Uterus (tissue), 4 donors: ENCODE measurements around the gene STAB1. TPM values are rescaled to one million over a fixed set of nuclear protein-coding genes. Genes with fewer than 3 reads are reported as not detected.

ENCODE experiments used
- DNase-seq, 2 donors: peaks; one replicate each; pipeline ENCODE4 v3.0.0-alpha.2; 2019 to 2020
- H3K27ac ChIP-seq, 2 donors: fragments of 200-600 bp; sonication (generic); 1 replicate in 1 of 2; 2 replicates in 1 of 2; pipeline ENCODE4 v1.5.1; 2016 to 2018
- H3K27me3 ChIP-seq, 2 donors: fragments of 200-600 bp; sonication (generic); one replicate each; pipeline ENCODE4 v1.5.1; 2018 to 2019; ENCODE audit warnings: control low read depth in 1 of 2
- H3K36me3 ChIP-seq, 2 donors: fragments of 200-600 bp; sonication (generic); one replicate each; pipeline ENCODE4 v1.5.1; 2019; ENCODE audit warnings: control low read depth in 1 of 2
- H3K4me1 ChIP-seq, 2 donors: fragments of 200-600 bp; sonication (generic); one replicate each; pipeline ENCODE4 v1.5.1; 2018 to 2019; ENCODE audit warnings: control low read depth in 1 of 2
- H3K4me3 ChIP-seq, 2 donors: fragments of 200-600 bp; sonication (generic); 1 replicate in 1 of 2; 2 replicates in 1 of 2; pipeline ENCODE4 v1.5.1; 2018 to 2019; ENCODE audit warnings: mild to moderate bottlenecking in 1 of 2
- H3K9me3 ChIP-seq, 2 donors: fragments of 200-600 bp; sonication (generic); one replicate each; pipeline ENCODE4 v1.5.1; 2019; ENCODE audit warnings: control low read depth in 1 of 2
- POLR2A ChIP-seq, 2 donors: fragments of 450-650 bp; IDR thresholded peaks; one replicate each; pipeline ENCODE4 v1.6.1; 2016; ENCODE audit warnings: antibody characterized with exemption in 2 of 2, mild to moderate bottlenecking in 1 of 2, moderate library complexity in 1 of 2
- intact Hi-C: fragments of 100-400 bp; cut with DNase I; formaldehyde crosslinking; loops from one replicate; pipeline ENCODE4 v1.15.1; 2023; ENCODE audit warnings: low total_unique reads
- total RNA-seq, 4 donors: library from RNA; depleted of rRNA in 3 of 4; stranded (reverse); fragments of >200 nt in 3 of 4; gene quantifications; one replicate each; pipeline versions ENCODE4 v1.1.0 to v1.2.4, GENCODE V29; 2014 to 2023
- TF ChIP-seq, protein P1 (sequence below), 4 experiments: fragments of 200-600 bp in 2 of 4; fragments of 450-650 bp in 2 of 4; sonication (generic) in 2 of 4; IDR thresholded peaks; one replicate each; pipeline ENCODE4 v1.5.1; 2016 to 2019; ENCODE audit warnings: antibody characterized with exemption in 4 of 4, mild to moderate bottlenecking in 2 of 4, moderate library complexity in 1 of 4
- donor health status: DM: yes; HTN: yes; CAD: no.

The STAB1 gene
- total RNA-seq, 4 donors from 2014 or later, result 55.3 to 216 (median 78.2) TPM

DNA sequence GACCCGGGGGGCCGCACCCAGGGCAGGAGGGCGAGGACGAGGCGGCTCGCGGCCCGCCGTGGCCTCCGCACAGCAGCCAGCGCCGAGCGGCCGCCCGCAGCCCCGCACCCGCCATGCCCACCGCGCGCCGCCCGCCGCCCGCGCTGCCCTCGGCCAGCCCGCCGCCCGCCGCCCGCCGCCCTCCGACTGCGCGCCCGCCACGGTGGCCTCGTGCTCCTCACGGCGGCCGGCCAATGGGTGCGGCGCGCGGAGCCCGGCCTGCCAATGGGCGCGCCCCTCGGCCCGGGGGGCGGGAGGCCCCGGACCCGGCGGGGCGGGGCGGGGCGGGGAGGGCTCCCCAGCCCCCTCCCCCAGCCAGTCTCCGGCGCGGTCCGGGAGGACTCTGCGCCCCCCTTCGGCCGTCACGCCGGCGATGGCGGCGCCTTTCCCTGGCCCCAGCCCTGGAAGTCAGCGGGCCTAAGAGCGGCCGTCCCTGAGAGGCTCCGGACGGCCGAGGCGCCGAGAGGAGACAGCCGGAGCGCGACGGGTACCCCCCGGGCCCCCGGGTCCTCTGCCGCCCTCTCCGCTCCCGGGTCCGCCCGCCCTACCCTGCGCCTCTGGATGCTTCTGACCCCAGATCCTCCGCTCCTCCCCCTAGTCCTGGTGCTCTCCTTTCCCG lies 38.6 kb downstream of the STAB1 start, which contains the start of gene NT5DC2:
NT5DC2 (minus strand) TSS at position 235 of the 658 bp plus-strand sequence; CDS start at position 115, 120 bp downstream.
- Histone ChIP-seq H3K27me3 (no peaks in the 10 kb centered on the region), H3K4me3 (peak within 1 kb of the TSS; percentile 53 to 61), H3K4me1 (peaks cover 0 to 10% of the 10 kb centered on the region in 2 donors), H3K27ac (peak within 1 kb of the TSS; percentile 80 to 93), H3K9me3 (no peaks in the 10 kb centered on the region), H3K36me3 (no peaks in the 10 kb centered on the region)
- intact Hi-C loops, result no loop called here
- peak; percentile 64 to 76 for DNase-seq
- peak; percentile 11 to 22 for TF ChIP-seq POLR2A (IDR thresholded peaks at IDR 0.05)
- TF ChIP-seq, protein P1, sequence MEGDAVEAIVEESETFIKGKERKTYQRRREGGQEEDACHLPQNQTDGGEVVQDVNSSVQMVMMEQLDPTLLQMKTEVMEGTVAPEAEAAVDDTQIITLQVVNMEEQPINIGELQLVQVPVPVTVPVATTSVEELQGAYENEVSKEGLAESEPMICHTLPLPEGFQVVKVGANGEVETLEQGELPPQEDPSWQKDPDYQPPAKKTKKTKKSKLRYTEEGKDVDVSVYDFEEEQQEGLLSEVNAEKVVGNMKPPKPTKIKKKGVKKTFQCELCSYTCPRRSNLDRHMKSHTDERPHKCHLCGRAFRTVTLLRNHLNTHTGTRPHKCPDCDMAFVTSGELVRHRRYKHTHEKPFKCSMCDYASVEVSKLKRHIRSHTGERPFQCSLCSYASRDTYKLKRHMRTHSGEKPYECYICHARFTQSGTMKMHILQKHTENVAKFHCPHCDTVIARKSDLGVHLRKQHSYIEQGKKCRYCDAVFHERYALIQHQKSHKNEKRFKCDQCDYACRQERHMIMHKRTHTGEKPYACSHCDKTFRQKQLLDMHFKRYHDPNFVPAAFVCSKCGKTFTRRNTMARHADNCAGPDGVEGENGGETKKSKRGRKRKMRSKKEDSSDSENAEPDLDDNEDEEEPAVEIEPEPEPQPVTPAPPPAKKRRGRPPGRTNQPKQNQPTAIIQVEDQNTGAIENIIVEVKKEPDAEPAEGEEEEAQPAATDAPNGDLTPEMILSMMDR (IDR thresholded peaks at IDR 0.05), result peak in 3 of 4 experiments; percentile 11 to 20 (median 16)

DNA sequence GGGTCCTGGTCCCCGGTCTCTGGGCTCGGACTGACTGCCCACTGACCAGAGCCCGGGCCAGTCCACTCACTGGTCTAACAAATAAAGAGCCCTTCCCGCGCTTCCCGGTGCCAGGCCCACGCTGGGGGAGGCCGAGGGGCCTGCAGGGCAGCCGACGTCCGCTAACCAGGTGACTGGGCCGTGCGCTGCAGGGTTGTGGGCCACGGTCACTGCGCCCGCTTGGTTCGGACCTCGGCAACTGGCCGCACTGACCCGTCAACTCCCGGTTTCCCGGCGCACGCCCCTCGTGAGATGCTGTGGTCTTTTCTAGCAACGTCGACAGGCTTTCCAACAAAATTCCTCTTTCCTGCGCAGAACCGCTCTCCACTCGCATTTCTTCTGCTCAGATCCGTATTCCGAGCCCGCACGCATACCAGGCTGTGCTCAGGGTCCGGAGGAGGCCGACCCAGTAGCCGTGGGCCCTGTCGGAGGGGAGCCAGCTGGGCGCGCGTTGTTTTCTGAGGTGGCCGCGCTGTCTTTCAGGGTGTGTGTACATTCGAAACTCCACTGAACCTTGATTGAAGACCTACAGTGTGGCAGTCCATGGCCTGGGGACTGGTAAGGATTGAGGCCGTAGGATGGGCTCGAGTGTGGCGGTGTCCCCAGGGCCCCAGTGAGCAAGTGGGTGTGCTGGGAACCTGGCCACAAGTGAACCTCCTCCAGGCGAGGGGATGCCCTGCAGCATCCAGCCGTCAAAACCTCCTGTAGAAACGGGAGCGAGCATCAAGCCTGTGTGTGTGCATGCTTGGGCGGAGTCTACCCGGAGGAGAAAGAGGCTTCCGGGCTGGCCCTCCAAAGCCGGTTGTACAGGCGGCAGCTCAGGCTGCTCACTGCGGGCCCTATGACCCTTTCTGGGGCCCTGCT lies 39.4 kb downstream of the STAB1 start:
- H3K4me1 ChIP-seq, result peaks cover 0 to 10% of the 10 kb centered on the region in 2 donors
- no peaks in the 10 kb centered on the region for H3K9me3 ChIP-seq
- peak; percentile 21 to 40 for DNase-seq
- peak overlapping the region; percentile 80 to 93 for H3K27ac ChIP-seq
- no peaks in the 10 kb centered on the region for H3K36me3 ChIP-seq
- intact Hi-C loops, result no loop called here
- TF ChIP-seq, protein P1 (IDR thresholded peaks at IDR 0.05), result no peak
- TF ChIP-seq POLR2A (IDR thresholded peaks at IDR 0.05), result no peak
- peak overlapping the region; percentile 46 to 61 for H3K4me3 ChIP-seq
- H3K27me3 ChIP-seq, result no peaks in the 10 kb centered on the region

DNA sequence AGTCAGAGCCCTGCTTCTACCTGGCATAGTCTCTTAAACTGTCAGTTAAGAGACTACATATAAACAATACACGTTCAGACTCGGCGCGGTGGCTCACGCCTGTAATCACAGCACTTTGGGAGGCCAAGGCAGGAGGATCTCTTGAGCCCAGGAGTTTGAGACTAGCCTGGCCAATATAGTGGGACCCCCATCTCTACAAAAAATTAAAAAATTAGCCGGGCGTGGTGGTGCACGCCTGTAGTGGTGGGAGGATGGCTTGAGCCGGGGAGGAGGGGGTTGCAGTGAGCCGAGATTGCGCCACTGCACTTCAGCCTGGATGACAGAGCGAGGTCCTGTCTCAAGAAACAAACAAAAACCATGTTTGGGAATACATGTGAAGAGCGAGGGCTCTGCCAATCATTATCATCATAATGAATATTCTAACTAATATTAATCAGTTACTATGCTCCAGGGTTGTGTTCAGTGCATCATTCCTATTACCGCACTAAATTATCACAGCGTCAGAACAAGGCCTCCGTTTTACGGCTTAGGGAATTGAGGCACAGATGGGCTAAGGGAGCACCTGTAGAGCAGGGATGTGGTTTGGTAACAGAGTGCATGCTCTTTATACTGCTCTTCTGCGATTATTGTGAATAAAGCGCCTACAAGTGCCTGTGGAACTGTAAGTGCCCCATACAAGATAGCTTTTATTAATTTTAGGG lies 40.4 kb downstream of the STAB1 start:
- Histone ChIP-seq H3K4me1 (peaks cover 0 to 10% of the 10 kb centered on the region in 2 donors), H3K27ac (peak overlapping the region in 1 of 2 donors; percentile 40), H3K36me3 (no peaks in the 10 kb centered on the region), H3K9me3 (no peaks in the 10 kb centered on the region), H3K27me3 (no peaks in the 10 kb centered on the region), H3K4me3 (peak overlapping the region in 1 of 2 donors; percentile 4)
- peak in 1 of 2 donors; percentile 15 for DNase-seq
- intact Hi-C loops, result no loop called here
- TF ChIP-seq POLR2A (IDR thresholded peaks at IDR 0.05), result no peak
- TF ChIP-seq, protein P1 (IDR thresholded peaks at IDR 0.05), result no peak

DNA sequence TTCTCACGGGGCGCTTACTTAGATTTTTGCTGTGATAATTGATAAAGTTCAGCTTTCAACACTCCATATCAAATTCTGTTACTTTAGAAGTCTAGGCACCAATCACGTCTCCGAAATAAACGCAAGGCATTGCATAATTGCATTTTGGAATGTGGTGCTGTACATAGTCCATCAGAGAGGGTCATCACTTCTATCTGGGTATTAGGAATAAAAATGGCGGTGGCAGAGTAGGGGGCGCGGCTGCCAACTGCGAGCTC lies 40.9 kb downstream of the STAB1 start:
- H3K36me3 ChIP-seq, result no peaks in the 10 kb centered on the region
- H3K4me3 ChIP-seq, result peak overlapping the region; percentile 4 to 55
- peaks cover 0 to 10% of the 10 kb centered on the region in 2 donors for H3K4me1 ChIP-seq
- no peaks in the 10 kb centered on the region for H3K27me3 ChIP-seq
- DNase-seq, result no peak
- peak overlapping the region in 1 of 2 donors; percentile 40 for H3K27ac ChIP-seq
- no peaks in the 10 kb centered on the region for H3K9me3 ChIP-seq
- intact Hi-C loops, result no loop called here
- TF ChIP-seq POLR2A (IDR thresholded peaks at IDR 0.05), result no peak
- TF ChIP-seq, protein P1 (IDR thresholded peaks at IDR 0.05), result no peak
